Mesenchymal stem cell (in vitro differentiated cells and primary cell): ENCODE measurements around the gene LLGL1.

ENCODE experiments used
- DNase-seq: peaks from one replicate; pipeline ENCODE4 v3.0.0-alpha.2; 2013
- H2AFZ ChIP-seq: one replicate; pipeline ENCODE4 v1.6.1; 2013; ENCODE audit warnings: low read depth, mild to moderate bottlenecking, control low read depth, inconsistent platforms, low read length, moderate library complexity
- H2AK5ac ChIP-seq: 2 replicates; pipeline ENCODE4 v1.6.1; 2013; ENCODE audit warnings: low read length, moderate library complexity, mild to moderate bottlenecking, inconsistent platforms; ENCODE audit not compliant: severe bottlenecking
- H2BK120ac ChIP-seq: one replicate; pipeline ENCODE4 v1.6.1; 2013; ENCODE audit warnings: low read depth, mild to moderate bottlenecking, inconsistent platforms, low read length, moderate library complexity
- H2BK12ac ChIP-seq, 2 experiments: one replicate each; pipeline ENCODE4 v1.6.1; 2013; ENCODE audit warnings: inconsistent platforms in 2 of 2, low read length in 2 of 2, mild to moderate bottlenecking in 2 of 2, moderate library complexity in 2 of 2, control low read depth in 1 of 2
- H2BK15ac ChIP-seq: one replicate; pipeline ENCODE4 v1.6.1; 2013; ENCODE audit warnings: mild to moderate bottlenecking, low read depth, inconsistent platforms; ENCODE audit not compliant: poor library complexity, severe bottlenecking
- H2BK5ac ChIP-seq: 2 replicates; pipeline ENCODE4 v1.6.1; 2013; ENCODE audit warnings: low read depth, mild to moderate bottlenecking, low read length, control low read depth, inconsistent platforms; ENCODE audit not compliant: poor library complexity, severe bottlenecking
- H3K14ac ChIP-seq, 2 experiments: one replicate each; pipeline ENCODE4 v1.6.1; 2013; ENCODE audit warnings: inconsistent platforms in 2 of 2, low read length in 2 of 2, control low read depth in 1 of 2, mild to moderate bottlenecking in 1 of 2, moderate library complexity in 1 of 2
- H3K18ac ChIP-seq, 2 experiments: one replicate each; pipeline ENCODE4 v1.6.1; 2013; ENCODE audit warnings: inconsistent platforms in 2 of 2, low read length in 2 of 2, control low read depth in 1 of 2, low read depth in 1 of 2, mild to moderate bottlenecking in 1 of 2
- H3K23ac ChIP-seq, 2 experiments: one replicate each; pipeline ENCODE4 v1.6.1; 2013; ENCODE audit warnings: inconsistent platforms in 2 of 2, low read length in 2 of 2, mild to moderate bottlenecking in 2 of 2, moderate library complexity in 2 of 2, control low read depth in 1 of 2
- H3K27ac ChIP-seq: 2 replicates; pipeline ENCODE4 v1.5.1; 2013; ENCODE audit warnings: mild to moderate bottlenecking, moderate library complexity, low read length, control low read depth, inconsistent platforms; ENCODE audit not compliant: poor library complexity, severe bottlenecking
- H3K27me3 ChIP-seq, 2 experiments: 2 replicates each; pipeline versions ENCODE4 v1.6.1 to v1.7.0; 2013; ENCODE audit warnings: low read length in 2 of 2, mild to moderate bottlenecking in 2 of 2, moderate library complexity in 2 of 2, control low read depth in 1 of 2, inconsistent platforms in 1 of 2; ENCODE audit not compliant: control insufficient read depth in 1 of 2, insufficient read depth in 1 of 2
- H3K36me3 ChIP-seq, 2 experiments: 2 replicates each; pipeline versions ENCODE4 v1.6.1 to v1.7.0; 2013; ENCODE audit warnings: low read length in 2 of 2, control low read depth in 1 of 2, inconsistent platforms in 1 of 2, low read depth in 1 of 2, mild to moderate bottlenecking in 1 of 2; ENCODE audit not compliant: insufficient read depth in 2 of 2, control insufficient read depth in 1 of 2
- H3K4ac ChIP-seq, 2 experiments: one replicate each; pipeline ENCODE4 v1.6.1; 2013; ENCODE audit warnings: inconsistent platforms in 2 of 2, low read length in 2 of 2, mild to moderate bottlenecking in 2 of 2, moderate library complexity in 2 of 2, control low read depth in 1 of 2, low read depth in 1 of 2
- H3K4me1 ChIP-seq: 2 replicates; pipeline ENCODE4 v1.6.1; 2013; ENCODE audit warnings: low read depth, low read length, control low read depth; ENCODE audit not compliant: control insufficient read depth, insufficient read depth
- H3K4me2 ChIP-seq: 2 replicates; pipeline ENCODE4 v1.6.1; 2013; ENCODE audit warnings: low read length, mild to moderate bottlenecking, inconsistent platforms; ENCODE audit not compliant: poor library complexity, severe bottlenecking
- H3K4me3 ChIP-seq, 2 experiments: 2 replicates each; pipeline versions ENCODE4 v1.5.1 to v1.7.0; 2013; ENCODE audit warnings: low read length in 2 of 2, mild to moderate bottlenecking in 2 of 2, control low read depth in 1 of 2, low read depth in 1 of 2; ENCODE audit not compliant: insufficient read depth in 1 of 2
- H3K79me1 ChIP-seq: replicated peaks from 2 replicates; pipeline ENCODE4 v1.6.1; 2013; ENCODE audit warnings: mild to moderate bottlenecking, control low read depth, low read length, inconsistent platforms; ENCODE audit not compliant: poor library complexity, severe bottlenecking
- H3K9ac ChIP-seq: 2 replicates; pipeline ENCODE4 v1.7.0; 2013; ENCODE audit warnings: mild to moderate bottlenecking, low read length, moderate library complexity
- H3K9me3 ChIP-seq: 2 replicates; pipeline ENCODE4 v1.7.0; 2013; ENCODE audit warnings: mild to moderate bottlenecking, low read length; ENCODE audit not compliant: control insufficient read depth
- H4K8ac ChIP-seq: one replicate; pipeline ENCODE4 v1.6.1; 2013; ENCODE audit warnings: inconsistent platforms, mild to moderate bottlenecking, low read length, moderate library complexity
- H4K91ac ChIP-seq: one replicate; pipeline ENCODE4 v1.6.1; 2013; ENCODE audit warnings: mild to moderate bottlenecking, low read length, inconsistent platforms
- WGBS: methylation state at CpG from one replicate; pipeline ENCODE4 v1.1.7; 2013; ENCODE audit warnings: mixed read lengths; 5-methylcytosine and 5-hydroxymethylcytosine counted together

Gene LLGL1

DNA sequence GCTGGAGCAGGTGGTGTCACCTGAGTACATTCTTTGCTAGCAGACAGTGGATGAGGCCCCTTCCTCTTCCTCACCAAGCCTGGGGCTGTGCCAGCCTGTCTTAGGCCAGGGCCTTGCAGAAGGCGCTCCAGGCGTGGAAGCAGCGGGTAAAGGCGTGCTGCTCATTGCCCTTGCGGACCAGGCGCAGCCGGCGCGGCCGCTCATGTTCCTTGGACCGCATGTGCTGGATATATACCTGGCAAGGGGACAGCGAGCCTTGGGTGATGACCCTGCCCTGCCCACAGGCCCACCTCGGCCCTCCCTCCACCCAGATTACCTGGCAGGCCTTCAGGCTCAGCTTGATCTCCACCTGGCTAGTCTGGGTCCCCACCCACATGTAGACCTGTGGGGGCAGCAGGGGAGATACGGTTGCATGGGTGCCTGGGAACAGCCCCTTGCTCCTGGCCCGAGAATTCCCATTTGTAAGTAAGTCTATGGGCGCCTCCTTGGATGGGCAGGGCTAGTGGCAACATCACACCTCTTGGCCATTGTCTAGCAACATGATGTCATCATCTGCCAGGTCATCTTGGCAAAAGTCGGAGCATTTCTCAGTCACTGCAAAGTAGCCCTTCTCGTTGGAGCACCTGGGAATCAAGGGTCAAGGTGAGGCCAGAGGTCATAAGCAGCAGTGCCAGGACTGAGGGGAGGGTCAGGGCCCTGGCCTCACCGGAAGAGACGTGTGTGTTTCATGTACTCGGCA is 19.8 kb downstream of the LLGL1 start:
- H3K79me1 ChIP-seq: peaks cover 18% of the 10 kb centered on the region
- H2BK120ac ChIP-seq: no peak overlapping the region
- no peak overlapping the region for H3K14ac ChIP-seq
- peaks cover 86 to 88% of the 10 kb centered on the region in 2 experiments for H3K36me3 ChIP-seq
- no peak overlapping the region for H3K9ac ChIP-seq
- no peaks in the 10 kb centered on the region for H3K27me3 ChIP-seq
- no peak overlapping the region for H2AFZ ChIP-seq
- H2BK5ac ChIP-seq: no peak overlapping the region
- WGBS: 96% methylated on average over 21 of the region's 21 CpGs
- H3K4ac ChIP-seq: no peak overlapping the region
- DNase-seq: no peak
- no peak overlapping the region for H4K8ac ChIP-seq
- no peak overlapping the region for H3K4me2 ChIP-seq
- H4K91ac ChIP-seq: no peak overlapping the region
- no peaks in the 10 kb centered on the region for H3K9me3 ChIP-seq
- no peak overlapping the region for H3K23ac ChIP-seq
- H3K27ac ChIP-seq: no peak overlapping the region
- no peak overlapping the region for H2AK5ac ChIP-seq
- no peak overlapping the region for H2BK12ac ChIP-seq
- H2BK15ac ChIP-seq: no peak overlapping the region
- peaks cover 5% of the 10 kb centered on the region for H3K4me1 ChIP-seq
- no peak overlapping the region for H3K4me3 ChIP-seq
- H3K18ac ChIP-seq: no peak overlapping the region

DNA sequence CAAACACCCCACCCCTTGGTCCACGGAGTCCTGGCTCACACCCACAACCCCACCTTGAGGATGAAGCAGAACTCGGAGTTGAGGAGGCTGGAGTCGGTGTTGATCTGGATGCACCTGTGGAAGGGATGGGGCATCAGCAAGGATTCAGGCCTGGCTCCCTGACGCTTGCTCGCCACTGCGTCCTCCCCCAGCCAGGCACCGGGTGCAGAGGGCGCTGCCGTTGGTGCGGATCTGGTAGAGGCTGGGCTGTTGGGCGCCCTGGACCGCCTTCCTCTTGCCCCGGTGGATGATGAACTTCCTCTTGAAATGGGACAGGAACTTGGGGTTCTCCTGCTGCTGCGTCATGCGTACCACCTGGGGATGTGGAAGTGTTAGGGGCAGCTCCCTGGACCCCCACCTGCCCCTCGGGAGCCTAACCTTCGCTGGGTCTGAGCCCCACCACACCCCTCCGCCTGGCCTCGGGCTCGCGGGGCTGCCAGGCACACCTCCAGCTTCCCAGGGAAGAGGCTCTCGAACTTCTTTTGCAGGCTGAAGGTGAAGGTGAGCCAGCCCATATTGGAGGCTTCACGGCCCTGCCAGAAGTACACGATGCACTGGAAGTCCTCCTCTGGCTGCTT is 20.8 kb downstream of the LLGL1 start:
- Histone ChIP-seq H3K36me3 (peaks cover 86 to 88% of the 10 kb centered on the region in 2 experiments), H2AK5ac (no peak overlapping the region), H3K9me3 (no peaks in the 10 kb centered on the region), H3K4me3 (no peak overlapping the region), H3K27me3 (no peaks in the 10 kb centered on the region), H4K8ac (no peak overlapping the region), H2BK5ac (no peak overlapping the region), H3K23ac (no peak overlapping the region), H3K4me1 (peaks cover 5% of the 10 kb centered on the region), H3K14ac (no peak overlapping the region), H2BK12ac (no peak overlapping the region), H2BK15ac (no peak overlapping the region), H2BK120ac (no peak overlapping the region), H3K4ac (no peak overlapping the region), H3K27ac (no peak overlapping the region), H3K18ac (no peak overlapping the region), H3K9ac (no peak overlapping the region), H3K79me1 (peaks cover 27% of the 10 kb centered on the region), H2AFZ (no peak overlapping the region), H3K4me2 (no peak overlapping the region), H4K91ac (no peak overlapping the region)
- WGBS: 97% methylated on average over 23 of the region's 24 CpGs
- DNase-seq: no peak

DNA sequence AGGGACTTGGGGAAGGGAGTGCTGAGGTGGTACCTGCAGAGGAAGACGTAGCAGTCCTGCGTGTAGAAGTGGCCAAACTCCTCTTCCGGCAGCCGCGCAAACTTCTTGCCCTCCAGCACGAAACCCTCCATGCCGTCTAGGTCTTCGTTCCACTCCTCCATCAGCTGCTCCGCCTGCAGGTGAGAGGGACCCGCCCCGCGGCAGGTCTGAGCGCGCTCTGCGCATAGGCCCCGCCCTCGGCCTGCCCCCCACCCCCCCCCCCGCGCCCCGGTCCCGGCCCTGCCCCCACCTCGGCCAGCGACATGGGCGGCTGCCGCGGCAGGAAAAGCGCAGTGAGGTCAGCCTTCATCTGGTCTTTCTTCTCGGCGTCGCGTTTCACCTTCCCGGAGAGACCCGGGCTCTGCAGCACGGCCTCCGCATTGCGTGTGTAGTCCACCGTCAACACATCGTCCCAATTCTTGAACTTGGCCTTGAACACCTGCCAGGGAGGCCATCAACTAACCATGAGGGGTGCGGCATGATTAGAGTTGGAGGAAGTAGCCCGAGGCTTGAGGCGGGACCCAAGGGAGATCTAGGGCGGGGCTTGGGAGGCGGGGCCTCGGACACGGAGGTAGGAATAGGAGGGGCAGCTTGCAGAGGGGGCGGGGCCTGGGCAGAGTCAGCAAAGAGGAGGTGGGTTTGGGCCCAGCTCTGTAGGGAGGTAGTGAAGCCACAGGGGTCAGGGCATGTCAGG is 21.6 kb downstream of the LLGL1 start:
- Histone ChIP-seq H3K18ac (no peak overlapping the region), H3K23ac (no peak overlapping the region), H3K9ac (no peak overlapping the region), H2BK5ac (no peak overlapping the region), H2AFZ (no peak overlapping the region), H4K91ac (no peak overlapping the region), H3K14ac (no peak overlapping the region), H3K4me2 (no peak overlapping the region), H2BK12ac (no peak overlapping the region), H2AK5ac (no peak overlapping the region), H2BK15ac (peak overlapping the region; percentile 7), H3K9me3 (no peaks in the 10 kb centered on the region), H2BK120ac (no peak overlapping the region), H3K79me1 (peaks cover 34% of the 10 kb centered on the region), H3K27me3 (no peaks in the 10 kb centered on the region), H3K4me1 (peaks cover 5% of the 10 kb centered on the region), H3K27ac (no peak overlapping the region), H3K36me3 (peaks cover 86 to 88% of the 10 kb centered on the region in 2 experiments), H3K4me3 (peak overlapping the region in 1 of 2 experiments; percentile 31), H3K4ac (no peak overlapping the region), H4K8ac (no peak overlapping the region)
- DNase-seq: peak; percentile 33
- 50% methylated on average over 36 of the region's 46 CpGs for WGBS

DNA sequence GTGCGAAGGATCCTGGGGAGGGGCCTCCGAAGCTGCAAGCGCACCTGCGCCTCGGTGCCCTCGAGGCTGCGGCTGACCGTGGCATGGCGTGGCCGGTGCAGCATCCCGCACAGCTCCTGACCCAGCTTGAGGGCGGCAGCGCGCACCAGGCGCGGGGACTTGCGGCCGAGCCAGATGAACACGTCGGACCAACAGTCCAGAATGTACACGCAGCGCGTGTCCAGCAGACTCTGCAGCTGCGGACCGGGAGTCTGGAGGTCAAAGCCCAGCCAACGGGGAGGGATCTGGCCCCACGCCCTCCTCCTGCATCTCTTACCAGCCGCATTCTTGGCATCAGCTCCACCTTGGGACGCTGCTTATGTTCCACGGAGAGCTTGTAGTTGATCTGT is 22.2 kb downstream of the LLGL1 start:
- 99% methylated on average over 30 of the region's 30 CpGs for WGBS
- no peak overlapping the region for H3K4me2 ChIP-seq
- no peak overlapping the region for H3K23ac ChIP-seq
- H2BK15ac ChIP-seq: no peak overlapping the region
- no peak overlapping the region for H2BK120ac ChIP-seq
- H2AFZ ChIP-seq: no peak overlapping the region
- no peak overlapping the region for H2AK5ac ChIP-seq
- H3K4ac ChIP-seq: no peak overlapping the region
- peak overlapping the region in 1 of 2 experiments; percentile 29 for H3K14ac ChIP-seq
- peak overlapping the region; percentile 14 for H3K9ac ChIP-seq
- H3K36me3 ChIP-seq: peaks cover 86 to 88% of the 10 kb centered on the region in 2 experiments
- H2BK5ac ChIP-seq: no peak overlapping the region
- peaks cover 5% of the 10 kb centered on the region for H3K4me1 ChIP-seq
- peak overlapping the region in 1 of 2 experiments; percentile 31 for H3K4me3 ChIP-seq
- H3K27me3 ChIP-seq: no peaks in the 10 kb centered on the region
- no peak overlapping the region for H2BK12ac ChIP-seq
- no peaks in the 10 kb centered on the region for H3K9me3 ChIP-seq
- no peak overlapping the region for H3K18ac ChIP-seq
- H3K79me1 ChIP-seq: peaks cover 40% of the 10 kb centered on the region
- no peak for DNase-seq
- H3K27ac ChIP-seq: no peak overlapping the region
- no peak overlapping the region for H4K8ac ChIP-seq
- H4K91ac ChIP-seq: no peak overlapping the region
